Activated CD8-positive, alpha-beta memory T cell treated with anti-CD3 and anti-CD28 coated beads, Interleukin-2, amount 10 ng/mL, durations not matched to agents 7 days and 5 days (primary cell): ENCODE results near the gene BCL11B. TPM values are rescaled to one million over a fixed set of nuclear protein-coding genes. Genes with fewer than 3 reads are reported as not detected.
A peak's percentile ranks its signal among the peaks of the same experiment; 100 is the strongest.

ENCODE experiments used
- ATAC-seq: fragments of 150-1000 bp; cut with Tn5 transposase; one replicate; pipeline ENCODE4 v1.10.0; 2021; ENCODE audit warnings: moderate library complexity
- CTCF ChIA-PET: fragments of 350-600 bp; sonication (Branson Sonifier 250); formaldehyde crosslinking; loops from one replicate; lab custom pipeline; 2021; ENCODE audit warnings: antibody characterized with exemption; lab: Charles Lee
- DNase-seq: peaks from one replicate; pipeline ENCODE4 v3.0.0-alpha.2; 2020
- H3K27ac Mint-ChIP-seq: one replicate; pipeline ENCODE4 v1.8.0; 2021; ENCODE audit warnings: mild to moderate bottlenecking, mixed read lengths
- H3K27me3 Mint-ChIP-seq: one replicate; pipeline ENCODE4 v1.8.0; 2021; ENCODE audit warnings: mixed read lengths
- H3K36me3 Mint-ChIP-seq: one replicate; pipeline ENCODE4 v1.8.0; 2021; ENCODE audit warnings: mild to moderate bottlenecking, mixed read lengths
- H3K4me1 Mint-ChIP-seq: one replicate; pipeline ENCODE4 v1.8.0; 2021; ENCODE audit warnings: mixed read lengths
- H3K4me3 Mint-ChIP-seq: one replicate; pipeline ENCODE4 v1.8.0; 2021; ENCODE audit warnings: mild to moderate bottlenecking, moderate library complexity, mixed read lengths
- H3K9me3 Mint-ChIP-seq: one replicate; pipeline ENCODE4 v1.8.0; 2022; ENCODE audit warnings: low read depth, mixed read lengths
- total RNA-seq, 2 experiments: library from RNA; stranded (reverse); gene quantifications; one replicate each; pipeline ENCODE4 v1.2.3, GENCODE V29; 2021

BCL11B gene
- total RNA-seq, 2 experiments from 2014 or later, result 53.0 to 66.2 TPM

DNA sequence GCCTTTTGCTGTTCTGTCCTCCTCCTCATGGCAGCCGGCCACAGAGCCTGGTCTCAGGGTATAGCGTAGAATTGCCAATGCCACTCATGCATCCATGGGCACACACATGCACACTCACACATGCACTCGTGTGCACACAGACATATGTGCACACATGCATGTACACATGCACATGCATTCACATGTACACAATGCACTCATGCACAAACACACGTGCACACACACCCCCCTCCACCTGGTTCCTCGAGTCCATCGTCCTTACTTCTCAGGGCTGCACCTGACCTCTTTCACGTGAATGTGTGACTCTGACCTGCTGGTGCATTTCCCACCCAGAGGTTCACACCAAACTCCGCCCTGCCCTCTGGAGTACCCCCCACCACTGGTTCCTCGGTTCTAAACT lies 60.6 kb downstream of the BCL11B start:
- Mint-ChIP-seq H3K27ac (peak overlapping the region; percentile 79), H3K27me3 (no peaks in the 10 kb centered on the region), H3K36me3 (peaks cover 28% of the 10 kb centered on the region), H3K9me3 (no peaks in the 10 kb centered on the region), H3K4me3 (peak overlapping the region; percentile 24), H3K4me1 (peaks cover 95% of the 10 kb centered on the region)
- DNase-seq (no peak), ATAC-seq (no peak)
- CTCF ChIA-PET, result interaction anchor here (1.0 kb wide), 1 partner anchor 14 kb away, joined by 3 read pairs; no protein-coding TSS in a partner anchor

DNA sequence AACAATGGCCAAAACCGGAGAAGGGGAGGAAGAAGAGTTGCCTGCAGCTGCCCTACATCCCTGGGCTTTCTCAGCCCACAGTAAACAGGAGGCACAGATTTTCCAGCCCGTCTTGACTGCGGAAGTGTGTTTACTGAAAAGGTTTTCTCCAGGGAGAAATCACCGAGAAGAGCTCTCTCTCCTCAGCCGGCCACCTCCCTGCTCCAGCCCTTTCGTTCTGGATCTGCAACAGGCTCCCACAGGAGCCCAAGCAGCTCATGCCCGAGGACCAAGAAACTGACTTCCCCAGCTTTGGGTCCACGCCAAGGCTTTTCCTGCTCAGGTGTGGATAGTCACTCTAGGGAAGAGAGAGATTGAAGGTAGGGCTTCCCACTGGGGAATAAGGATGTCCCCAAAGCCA lies 61.7 kb downstream of the BCL11B start:
- H3K9me3 Mint-ChIP-seq, result no peaks in the 10 kb centered on the region
- H3K4me3 Mint-ChIP-seq, result no peak overlapping the region
- DNase-seq (no peak), ATAC-seq (no peak)
- peaks cover 96% of the 10 kb centered on the region for H3K4me1 Mint-ChIP-seq
- H3K27me3 Mint-ChIP-seq, result no peaks in the 10 kb centered on the region
- CTCF ChIA-PET, result interaction anchor here (0.9 to 1.6 kb wide), 3 partner anchors 10 to 15 kb away, joined by 3 to 4 read pairs (median 3); no protein-coding TSS in a partner anchor
- peaks cover 37% of the 10 kb centered on the region for H3K36me3 Mint-ChIP-seq
- peak overlapping the region; percentile 79 for H3K27ac Mint-ChIP-seq

GRCh38 chr14:99209409-99209808 lies 62.6 kb downstream of the BCL11B start:
- CTCF ChIA-PET, result interaction anchor here (1.6 kb wide), 2 partner anchors 9 to 12 kb away, joined by 3 to 4 read pairs; no protein-coding TSS in a partner anchor
- DNase-seq, result no peak
- Mint-ChIP-seq H3K4me1 (peaks cover 97% of the 10 kb centered on the region), H3K9me3 (no peaks in the 10 kb centered on the region), H3K27me3 (no peaks in the 10 kb centered on the region), H3K27ac (peak overlapping the region; percentile 79), H3K36me3 (peaks cover 41% of the 10 kb centered on the region), H3K4me3 (no peak overlapping the region)
- no peak for ATAC-seq

GRCh38 chr14:99208318-99208717 lies 63.7 kb downstream of the BCL11B start:
- Mint-ChIP-seq H3K9me3 (no peaks in the 10 kb centered on the region), H3K4me3 (no peak overlapping the region), H3K36me3 (peaks cover 39% of the 10 kb centered on the region), H3K4me1 (peaks cover 98% of the 10 kb centered on the region), H3K27ac (peak overlapping the region; percentile 77), H3K27me3 (no peaks in the 10 kb centered on the region)
- no peak for ATAC-seq
- no peak for DNase-seq
- CTCF ChIA-PET, result interaction anchor here (0.8 to 2.2 kb wide), 3 partner anchors 10 to 66 kb away, joined by 3 to 8 read pairs (median 4); no protein-coding TSS in a partner anchor

DNA sequence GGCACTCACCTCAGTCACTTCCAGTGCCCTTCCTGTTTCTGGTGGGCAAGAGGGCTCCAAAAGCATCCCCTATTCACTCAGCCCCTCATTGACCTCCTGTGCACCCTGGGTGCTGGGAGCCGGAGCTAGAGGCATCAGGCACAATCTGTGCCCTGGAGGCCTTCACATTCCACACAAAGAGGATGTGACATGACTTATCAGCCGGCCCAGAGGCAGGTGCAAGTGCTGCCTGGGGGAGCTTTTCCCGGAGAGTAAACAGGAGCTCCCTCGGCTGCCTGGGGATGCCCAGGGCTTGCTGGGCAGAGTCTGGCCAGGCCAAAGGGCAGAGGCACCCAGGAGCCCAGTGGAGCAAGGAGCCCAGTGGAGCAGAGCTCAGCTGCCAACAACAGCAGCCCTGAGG lies 64.5 kb downstream of the BCL11B start:
- no peaks in the 10 kb centered on the region for H3K9me3 Mint-ChIP-seq
- CTCF ChIA-PET, result interaction anchor here (0.8 to 2.2 kb wide), 5 partner anchors 11 to 67 kb away, joined by 3 to 8 read pairs (median 4); no protein-coding TSS in a partner anchor
- peaks cover 36% of the 10 kb centered on the region for H3K36me3 Mint-ChIP-seq
- ATAC-seq, result no peak
- H3K27me3 Mint-ChIP-seq, result no peaks in the 10 kb centered on the region
- DNase-seq, result no peak
- peak overlapping the region; percentile 77 for H3K27ac Mint-ChIP-seq
- peaks cover 98% of the 10 kb centered on the region for H3K4me1 Mint-ChIP-seq
- H3K4me3 Mint-ChIP-seq, result no peak overlapping the region

DNA sequence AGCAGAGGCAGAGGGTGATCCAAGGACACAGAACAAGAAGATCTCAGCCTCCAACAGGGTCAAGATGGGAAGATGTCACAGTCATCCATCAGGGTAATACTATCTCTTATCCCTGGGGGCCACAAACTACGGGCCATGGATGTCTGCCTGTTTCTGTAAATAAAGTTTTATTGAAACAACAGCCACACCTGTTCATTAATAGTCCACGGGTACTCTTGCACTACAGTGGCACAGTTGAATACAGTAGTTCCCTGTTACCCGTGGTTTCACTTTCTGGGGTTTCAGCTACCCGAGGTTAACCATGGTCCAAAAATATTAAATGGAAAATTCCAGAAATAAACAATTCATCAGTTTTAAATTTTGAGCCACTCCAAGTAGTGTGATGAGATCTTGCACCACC lies 65.9 kb downstream of the BCL11B start:
- Mint-ChIP-seq H3K4me3 (peak overlapping the region; percentile 21), H3K9me3 (no peaks in the 10 kb centered on the region), H3K36me3 (peaks cover 26% of the 10 kb centered on the region), H3K27ac (peak overlapping the region; percentile 78), H3K27me3 (no peaks in the 10 kb centered on the region), H3K4me1 (peaks cover 98% of the 10 kb centered on the region)
- ATAC-seq (no peak), DNase-seq (no peak)
- CTCF ChIA-PET, result interaction anchor here (1.8 kb wide), 1 partner anchor 24 kb away, joined by 6 read pairs; no protein-coding TSS in a partner anchor

DNA sequence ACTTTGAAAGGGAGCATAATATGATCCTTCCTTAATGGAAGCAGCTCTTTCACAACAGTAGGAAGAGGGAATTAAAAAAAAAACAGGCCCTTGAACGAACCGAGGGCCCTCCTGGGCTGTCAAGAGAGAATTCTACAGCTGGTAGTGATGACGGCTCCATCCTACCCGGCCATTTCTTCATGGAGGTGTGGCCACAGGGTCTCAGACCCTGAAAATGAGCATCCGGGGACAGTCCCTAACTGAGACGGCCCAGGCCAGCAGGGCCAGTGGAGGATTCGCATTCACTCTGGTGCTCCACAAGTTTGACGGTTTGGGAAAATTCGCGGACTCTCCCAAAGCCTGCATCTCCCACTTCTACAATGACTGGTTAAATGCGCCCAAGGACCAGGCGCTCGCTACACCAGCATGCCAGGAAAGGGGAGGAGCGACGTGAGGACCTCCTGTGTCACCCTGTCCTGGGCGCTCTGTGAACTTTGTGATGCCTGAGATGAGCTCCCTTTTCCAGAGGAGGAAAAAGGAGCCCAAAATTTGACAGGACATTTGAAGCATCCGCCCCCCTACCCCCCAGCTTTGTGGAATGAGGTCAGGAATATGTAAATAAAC lies 66.8 kb downstream of the BCL11B start:
- H3K27me3 Mint-ChIP-seq, result no peaks in the 10 kb centered on the region
- ATAC-seq, result no peak
- CTCF ChIA-PET, result interaction anchor here (1.8 kb wide), 1 partner anchor 17 kb away, joined by 4 read pairs; no protein-coding TSS in a partner anchor
- H3K9me3 Mint-ChIP-seq, result no peaks in the 10 kb centered on the region
- no peak for DNase-seq
- H3K27ac Mint-ChIP-seq, result peak overlapping the region; percentile 78
- H3K36me3 Mint-ChIP-seq, result peaks cover 23% of the 10 kb centered on the region
- no peak overlapping the region for H3K4me3 Mint-ChIP-seq
- peaks cover 92% of the 10 kb centered on the region for H3K4me1 Mint-ChIP-seq

- H3K27ac Mint-ChIP-seq, result peak overlapping the region; percentile 72
- ATAC-seq (no peak), DNase-seq (no peak)
- H3K4me1 Mint-ChIP-seq, result peaks cover 92% of the 10 kb centered on the region
- H3K36me3 Mint-ChIP-seq, result peaks cover 33% of the 10 kb centered on the region
- H3K4me3 Mint-ChIP-seq, result no peak overlapping the region
- H3K9me3 Mint-ChIP-seq, result no peaks in the 10 kb centered on the region
- H3K27me3 Mint-ChIP-seq, result no peaks in the 10 kb centered on the region
- CTCF ChIA-PET, result interaction anchor here (1.1 to 4.3 kb wide), 3 partner anchors 8 to 62 kb away, joined by 3 to 17 read pairs (median 4); no protein-coding TSS in a partner anchor
Measured at GRCh38 chr14:99203801-99204200, 68.2 kb downstream of the BCL11B start.

DNA sequence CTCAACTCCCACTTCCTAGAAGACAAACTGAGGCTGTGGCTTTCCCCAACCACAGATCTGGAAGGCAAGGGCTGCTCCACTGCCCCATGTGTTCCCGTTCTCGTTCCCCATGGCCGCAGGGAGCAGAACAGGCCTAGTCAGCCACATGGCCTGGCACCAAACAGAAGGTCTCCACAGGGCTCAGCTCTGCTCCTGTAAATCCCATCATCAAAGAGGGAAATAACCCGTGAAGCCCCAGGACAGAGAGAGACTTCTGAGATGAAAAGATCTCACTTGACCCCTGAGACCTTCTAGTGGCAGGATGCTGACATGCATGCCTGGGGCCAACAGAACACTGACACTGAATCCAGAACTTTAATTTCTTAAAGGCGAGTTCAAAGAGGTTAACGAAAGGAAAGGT lies 68.9 kb downstream of the BCL11B start:
- no peak for DNase-seq
- H3K36me3 Mint-ChIP-seq, result peaks cover 36% of the 10 kb centered on the region
- CTCF ChIA-PET, result interaction anchor here (0.8 to 4.3 kb wide), 3 partner anchors 15 to 63 kb away, joined by 3 to 17 read pairs (median 3); no protein-coding TSS in a partner anchor
- no peak for ATAC-seq
- peaks cover 92% of the 10 kb centered on the region for H3K4me1 Mint-ChIP-seq
- H3K27me3 Mint-ChIP-seq, result no peaks in the 10 kb centered on the region
- H3K9me3 Mint-ChIP-seq, result no peaks in the 10 kb centered on the region
- H3K27ac Mint-ChIP-seq, result peak overlapping the region; percentile 69
- no peak overlapping the region for H3K4me3 Mint-ChIP-seq

- no peak for ATAC-seq
- H3K27ac Mint-ChIP-seq, result peak overlapping the region; percentile 69
- peaks cover 91% of the 10 kb centered on the region for H3K4me1 Mint-ChIP-seq
- H3K27me3 Mint-ChIP-seq, result no peaks in the 10 kb centered on the region
- H3K9me3 Mint-ChIP-seq, result no peaks in the 10 kb centered on the region
- CTCF ChIA-PET, result interaction anchor here (0.8 to 4.3 kb wide), 4 partner anchors 16 to 64 kb away, joined by 3 to 17 read pairs (median 3); no protein-coding TSS in a partner anchor
- DNase-seq, result no peak
- peaks cover 35% of the 10 kb centered on the region for H3K36me3 Mint-ChIP-seq
- no peak overlapping the region for H3K4me3 Mint-ChIP-seq
Measured at GRCh38 chr14:99202516-99202915, 69.5 kb downstream of the BCL11B start.

DNA sequence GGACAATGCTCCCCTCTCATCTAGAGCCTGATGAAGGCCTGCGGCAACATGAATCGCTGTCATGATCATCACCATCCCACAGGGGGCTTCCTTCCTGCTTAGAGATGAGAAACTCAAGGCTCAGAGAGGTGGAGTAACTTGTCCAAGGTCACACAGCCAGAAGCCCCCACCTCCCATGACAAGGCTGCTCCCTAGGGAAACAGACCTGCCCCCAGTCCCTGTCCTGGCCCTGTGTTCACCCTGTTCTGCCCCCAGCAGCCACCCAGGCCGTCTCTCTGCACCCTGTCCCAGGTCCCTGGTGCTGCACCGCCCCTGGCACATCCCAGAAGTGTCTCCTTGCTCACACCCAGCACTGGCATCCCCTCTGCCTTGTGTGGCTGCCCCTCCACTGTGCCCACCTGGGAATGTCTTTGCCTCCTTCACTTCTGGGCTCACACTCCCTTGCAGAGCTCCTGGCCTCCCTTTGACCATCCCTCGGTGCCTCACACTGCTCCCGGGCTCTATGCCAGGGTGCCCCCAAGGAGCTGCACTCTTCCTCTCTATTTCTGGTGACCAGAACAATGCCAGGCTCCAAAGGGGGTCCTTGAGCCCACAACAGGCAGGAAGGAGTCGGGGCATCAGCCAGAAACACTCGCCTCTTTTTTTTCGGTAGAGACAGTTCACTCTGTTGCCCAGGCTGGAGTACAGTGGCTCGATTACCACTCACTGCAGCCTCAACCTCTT lies 70.5 kb downstream of the BCL11B start:
- no peak overlapping the region for H3K4me3 Mint-ChIP-seq
- peaks cover 41% of the 10 kb centered on the region for H3K36me3 Mint-ChIP-seq
- no peaks in the 10 kb centered on the region for H3K27me3 Mint-ChIP-seq
- DNase-seq (no peak), ATAC-seq (peak; percentile 11)
- CTCF ChIA-PET, result interaction anchor here (1.2 to 4.3 kb wide), 4 partner anchors 8 to 65 kb away, joined by 3 to 17 read pairs (median 4); no protein-coding TSS in a partner anchor
- H3K4me1 Mint-ChIP-seq, result peaks cover 91% of the 10 kb centered on the region
- H3K27ac Mint-ChIP-seq, result peak overlapping the region; percentile 69
- no peaks in the 10 kb centered on the region for H3K9me3 Mint-ChIP-seq

DNA sequence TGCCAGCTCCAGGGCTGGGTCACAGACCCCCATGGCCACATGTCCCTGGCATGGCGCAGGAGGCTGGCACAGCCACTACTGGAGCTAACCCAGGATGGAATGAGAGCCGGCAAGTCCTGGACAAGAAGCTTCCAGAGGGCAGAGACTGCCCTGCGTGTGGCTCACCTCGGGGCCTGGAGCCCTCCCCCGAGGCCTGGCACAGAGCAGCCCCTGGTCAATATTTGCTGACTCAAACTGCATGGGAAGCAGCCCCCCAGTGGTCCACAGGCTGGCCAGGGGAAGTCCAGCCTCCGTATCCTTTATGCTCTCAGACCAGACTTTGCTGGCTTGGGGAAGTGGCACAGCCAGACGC lies 71.4 kb downstream of the BCL11B start:
- ATAC-seq, result no peak
- peak overlapping the region; percentile 69 for H3K27ac Mint-ChIP-seq
- H3K27me3 Mint-ChIP-seq, result no peaks in the 10 kb centered on the region

More for the DNA sequence above, 71.4 kb downstream of the BCL11B start:
- CTCF ChIA-PET, result interaction anchor here (1.2 to 4.3 kb wide), 4 partner anchors 9 to 65 kb away, joined by 3 to 17 read pairs (median 4); no protein-coding TSS in a partner anchor
- Mint-ChIP-seq H3K4me3 (no peak overlapping the region), H3K4me1 (peaks cover 90% of the 10 kb centered on the region), H3K9me3 (no peaks in the 10 kb centered on the region), H3K36me3 (peaks cover 34% of the 10 kb centered on the region)
- DNase-seq, result no peak
